NCI-H2107 treated with DMSO at 0.1 percent for 48 hours (cell line): ENCODE data around the gene ZBTB7B.

Experiments
- DNase-seq: peaks from one replicate; lab custom pipeline; 2025; ENCODE audit not compliant: unreplicated experiment; lab: John Stamatoyannopoulos, UW

Gene ZBTB7B

GRCh38 chr1:155034318-155035208 is 32.0 kb downstream of the ZBTB7B start:
- DNase-seq, result no peak

GRCh38 chr1:155035936-155036335 is 33.3 kb downstream of the ZBTB7B start:
- no peak for DNase-seq

- peak; percentile 69 for DNase-seq
These were observed 34.4 kb downstream of the ZBTB7B start for GRCh38 chr1:155037043-155037442.

- DNase-seq, result no peak
These were observed 35.3 kb downstream of the ZBTB7B start for GRCh38 chr1:155037851-155038441.

GRCh38 chr1:155038602-155039307 is 36.2 kb downstream of the ZBTB7B start:
- no peak for DNase-seq

- DNase-seq, result no peak
These were observed 36.7 kb downstream of the ZBTB7B start for GRCh38 chr1:155039308-155039669.

GRCh38 chr1:155040358-155041093 is 37.9 kb downstream of the ZBTB7B start:
- DNase-seq, result no peak

- no peak for DNase-seq
These were observed 40.2 kb downstream of the ZBTB7B start for GRCh38 chr1:155042789-155043188.

- DNase-seq, result no peak
These were observed 40.7 kb downstream of the ZBTB7B start for GRCh38 chr1:155043301-155043702.

- no peak for DNase-seq
These were observed 41.2 kb downstream of the ZBTB7B start for GRCh38 chr1:155043793-155044192.

GRCh38 chr1:155044365-155044764 is 41.8 kb downstream of the ZBTB7B start:
- no peak for DNase-seq

- DNase-seq, result peak; percentile 23
These were observed 42.4 kb downstream of the ZBTB7B start for GRCh38 chr1:155044812-155045657.

GRCh38 chr1:155048449-155049334 is 46.1 kb downstream of the ZBTB7B start:
- no peak for DNase-seq

GRCh38 chr1:155049651-155050559 is 47.3 kb downstream of the ZBTB7B start:
- DNase-seq, result peak; percentile 35

GRCh38 chr1:155050560-155051341 is 48.1 kb downstream of the ZBTB7B start, which contains the start of gene ADAM15:
ADAM15 (plus strand) TSS chr1:155051316; CDS start chr1:155051387, 71 bp downstream.
- DNase-seq, result peak; percentile 47

- DNase-seq, result no peak
These were observed 48.8 kb downstream of the ZBTB7B start for GRCh38 chr1:155051342-155051776.

- DNase-seq, result no peak
These were observed 49.3 kb downstream of the ZBTB7B start for GRCh38 chr1:155051777-155052398.
